Ovary (tissue), 9 donors: ENCODE data around the gene MYH6. TPM values are rescaled to one million over a fixed set of nuclear protein-coding genes. Genes with fewer than 3 reads are reported as not detected.

Experiments used
- DNase-seq, 5 donors: peaks; one replicate each; pipeline ENCODE4 v3.0.0-alpha.2; 2019 to 2020
- H3K27ac ChIP-seq, 2 donors: fragments of 200-600 bp; one replicate each; pipeline versions ENCODE4 v1.5.1 to v1.8.0; 2019 to 2022
- H3K27me3 ChIP-seq: fragments of 200-600 bp; one replicate; pipeline ENCODE4 v1.8.0; 2022
- H3K36me3 ChIP-seq: fragments of 200-600 bp; sonication (generic); one replicate; pipeline ENCODE4 v1.5.1; 2019
- H3K4me1 ChIP-seq: one replicate; pipeline ENCODE4 v1.8.1; 2013; ENCODE audit warnings: mild to moderate bottlenecking, moderate library complexity; ENCODE audit not compliant: insufficient read depth
- H3K4me3 ChIP-seq: fragments of 200-600 bp; sonication (generic); one replicate; pipeline ENCODE4 v1.5.1; 2017
- H3K9me3 ChIP-seq, 2 donors: fragments of 200-600 bp in 1 of 2; sonication (generic) in 1 of 2; one replicate each; pipeline versions ENCODE4 v1.5.1 to v1.8.1; 2013 to 2019; ENCODE audit warnings: mild to moderate bottlenecking in 1 of 2, moderate library complexity in 1 of 2
- EP300 ChIP-seq: sonication (generic); formaldehyde crosslinking; IDR thresholded peaks from one replicate; pipeline ENCODE4 v1.6.1; 2017; ENCODE audit warnings: antibody characterized with exemption
- POLR2A ChIP-seq: fragments of 450-650 bp; IDR thresholded peaks from one replicate; pipeline ENCODE4 v1.6.1; 2017; ENCODE audit warnings: antibody characterized with exemption, mild to moderate bottlenecking, moderate library complexity
- WGBS, 3 donors: extraction: QIAGEN DNeasy Blood & Tissue Kit in 1 of 3; methylation state at CpG; one replicate each; pipeline versions ENCODE4 v1.1.5 to v1.1.7; 2013 to 2017; 5-methylcytosine and 5-hydroxymethylcytosine counted together
- intact Hi-C, 4 donors: fragments of 100-400 bp; cut with DNase I; formaldehyde crosslinking; loops; one replicate each; pipeline versions ENCODE4 v1.11.0 to v1.15.1; 2022 to 2023
- polyA plus RNA-seq, 2 donors: library from polyadenylated mRNA; stranded (reverse); fragments of 200-250 nt in 1 of 2; fragments of 350-450 nt in 1 of 2; fragmentation: Illumina TruSeq in 1 of 2; extraction: RNeasy Lipid Tissue Mini Kit (QIAGEN cat#74804) in 1 of 2; gene quantifications; one replicate each; pipeline ENCODE4 v1.2.3, GENCODE V29; 2013 to 2014
- total RNA-seq, 7 donors: library from RNA; depleted of rRNA in 2 of 7; stranded (reverse); fragments of >200 nt in 2 of 7; fragmentation: NEBNext Ultra II Directional in 3 of 7; extraction: Animal tissue kit (Norgen Biotek cat#: 25700) in 3 of 7; gene quantifications; one replicate each; pipeline versions ENCODE4 v1.1.0 to v1.2.4, GENCODE V29; 2016 to 2023
- TF ChIP-seq, protein P1 (sequence below), 3 donors: fragments of 450-650 bp in 2 of 3; fragments of 200-600 bp in 1 of 3; IDR thresholded peaks; one replicate each; pipeline versions ENCODE4 v1.5.1 to v1.8.0; 2016 to 2022; ENCODE audit warnings: antibody characterized with exemption in 3 of 3, mild to moderate bottlenecking in 1 of 3
- donor health status: DM: no; HTN: no; CAD: no; lungs with moderate emphysema.
- donor health status: DM: no; HTN: no; CAD: no.
- donor health status: Bipolar disorder and iron deficiency.
- donor health status: DM: yes; HTN: yes; CAD: no.
- donor health status: DM: no; HTN: no; CAD: no.
- donor health status: DM: yes; HTN: yes; CAD: no.

The MYH6 gene
- total and polyA plus RNA-seq, 9 donors, result 0.07 to 1.1 (median 0.50) TPM; not detected in 4

DNA sequence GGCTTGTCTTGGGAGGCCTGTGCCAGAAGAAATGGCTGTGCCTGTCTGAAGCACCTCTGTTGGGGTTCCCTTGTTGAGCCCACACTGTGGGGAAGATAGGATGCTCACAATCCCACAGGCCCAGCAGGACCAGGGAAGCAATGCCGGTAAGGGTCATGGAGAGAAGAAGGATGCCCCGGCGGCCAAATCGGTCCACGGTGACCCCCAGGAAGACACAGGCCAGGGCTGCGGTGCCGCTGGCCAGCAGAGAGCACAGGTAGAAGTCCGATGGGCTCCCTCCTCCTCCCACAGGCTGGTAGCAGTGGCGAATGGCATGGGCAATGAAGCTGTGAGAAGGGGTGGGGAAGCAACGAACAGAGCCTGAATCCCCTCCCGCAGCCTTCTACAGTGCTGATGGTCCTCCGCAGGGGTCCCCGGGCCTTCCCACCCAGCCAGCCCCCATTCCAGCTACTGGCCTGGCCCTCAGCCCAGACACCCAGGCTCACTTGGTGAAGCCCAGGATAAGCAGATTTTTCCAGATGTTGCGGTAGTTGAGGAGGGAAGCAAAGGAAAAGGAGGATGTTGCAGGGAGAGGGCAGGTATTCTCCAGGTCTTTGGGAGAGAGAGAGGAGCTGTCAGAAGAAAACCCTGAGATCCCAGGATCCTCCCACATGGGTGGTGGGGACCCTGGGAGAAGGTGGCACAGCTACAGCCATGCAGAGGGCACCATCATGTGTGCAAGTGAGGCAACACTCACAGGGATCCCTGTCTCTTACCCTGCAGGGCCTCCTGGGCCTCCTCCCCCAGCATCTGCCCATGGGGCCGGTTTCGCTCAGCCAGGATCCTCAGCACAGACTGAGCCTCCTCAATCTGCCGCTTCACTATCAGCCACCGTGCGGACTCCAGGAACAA, 60.4 kb downstream of the MYH6 start:
- Histone ChIP-seq H3K4me1 (peaks cover 4% of the 10 kb centered on the region), H3K4me3 (no peak overlapping the region), H3K9me3 (no peaks in the 10 kb centered on the region), H3K36me3 (no peaks in the 10 kb centered on the region), H3K27ac (no peak overlapping the region), H3K27me3 (no peaks in the 10 kb centered on the region)
- WGBS, 3 donors, result 91 to 93% (median 92%) methylated on average over 19 of the region's 19 CpGs
- no peak for DNase-seq
- TF ChIP-seq, protein P1, sequence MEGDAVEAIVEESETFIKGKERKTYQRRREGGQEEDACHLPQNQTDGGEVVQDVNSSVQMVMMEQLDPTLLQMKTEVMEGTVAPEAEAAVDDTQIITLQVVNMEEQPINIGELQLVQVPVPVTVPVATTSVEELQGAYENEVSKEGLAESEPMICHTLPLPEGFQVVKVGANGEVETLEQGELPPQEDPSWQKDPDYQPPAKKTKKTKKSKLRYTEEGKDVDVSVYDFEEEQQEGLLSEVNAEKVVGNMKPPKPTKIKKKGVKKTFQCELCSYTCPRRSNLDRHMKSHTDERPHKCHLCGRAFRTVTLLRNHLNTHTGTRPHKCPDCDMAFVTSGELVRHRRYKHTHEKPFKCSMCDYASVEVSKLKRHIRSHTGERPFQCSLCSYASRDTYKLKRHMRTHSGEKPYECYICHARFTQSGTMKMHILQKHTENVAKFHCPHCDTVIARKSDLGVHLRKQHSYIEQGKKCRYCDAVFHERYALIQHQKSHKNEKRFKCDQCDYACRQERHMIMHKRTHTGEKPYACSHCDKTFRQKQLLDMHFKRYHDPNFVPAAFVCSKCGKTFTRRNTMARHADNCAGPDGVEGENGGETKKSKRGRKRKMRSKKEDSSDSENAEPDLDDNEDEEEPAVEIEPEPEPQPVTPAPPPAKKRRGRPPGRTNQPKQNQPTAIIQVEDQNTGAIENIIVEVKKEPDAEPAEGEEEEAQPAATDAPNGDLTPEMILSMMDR (IDR thresholded peaks at IDR 0.05), result no peak
- no peak for TF ChIP-seq POLR2A
- TF ChIP-seq EP300, result no peak
- intact Hi-C loops, result no loop called here

DNA sequence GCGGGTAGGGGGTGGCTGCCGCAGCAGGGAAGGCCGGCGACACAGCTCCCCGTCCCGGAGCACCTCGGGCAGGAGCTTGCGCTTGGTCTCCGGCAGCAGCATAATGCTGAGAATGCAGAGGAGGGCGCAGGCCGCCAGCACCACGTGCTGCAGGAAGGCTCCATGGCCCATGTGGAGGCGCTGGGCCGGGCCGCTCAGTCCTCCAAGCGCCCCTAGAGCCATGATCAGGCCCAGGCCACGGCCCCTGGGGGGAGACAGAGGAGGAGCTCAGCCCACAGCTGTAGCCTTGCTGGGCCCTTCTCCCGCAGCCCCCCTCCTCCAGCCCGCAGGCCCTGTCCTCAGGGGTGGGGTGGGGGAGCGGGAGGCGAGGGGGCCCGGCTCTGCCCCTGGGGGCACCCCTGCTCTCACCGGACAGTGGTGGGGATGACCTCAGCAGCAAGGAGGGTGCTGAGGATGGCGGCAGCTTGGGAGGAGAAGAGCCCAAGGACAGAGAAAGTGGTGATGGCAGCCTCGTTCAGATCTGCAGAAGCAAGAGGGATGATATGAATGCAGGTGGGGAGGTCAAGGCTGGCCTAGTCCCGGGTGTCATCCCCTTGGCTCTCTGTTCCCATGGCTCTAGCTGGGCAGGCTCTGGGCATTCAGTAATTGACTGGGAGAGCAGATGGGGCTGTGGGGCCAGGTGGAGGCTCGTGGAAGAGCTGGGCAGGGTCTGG, 61.2 kb downstream of the MYH6 start:
- H3K27me3 ChIP-seq, result no peaks in the 10 kb centered on the region
- intact Hi-C loops, result no loop called here
- H3K36me3 ChIP-seq, result no peaks in the 10 kb centered on the region
- no peaks in the 10 kb centered on the region for H3K9me3 ChIP-seq
- H3K27ac ChIP-seq, result no peak overlapping the region
- DNase-seq, result no peak
- peaks cover 2% of the 10 kb centered on the region for H3K4me1 ChIP-seq
- WGBS, 3 donors, result 74 to 80% (median 76%) methylated on average over 21 to 27 of the region's 27 CpGs
- no peak overlapping the region for H3K4me3 ChIP-seq
- TF ChIP-seq, protein P1 (IDR thresholded peaks at IDR 0.05), result no peak
- TF ChIP-seq EP300, result no peak

DNA sequence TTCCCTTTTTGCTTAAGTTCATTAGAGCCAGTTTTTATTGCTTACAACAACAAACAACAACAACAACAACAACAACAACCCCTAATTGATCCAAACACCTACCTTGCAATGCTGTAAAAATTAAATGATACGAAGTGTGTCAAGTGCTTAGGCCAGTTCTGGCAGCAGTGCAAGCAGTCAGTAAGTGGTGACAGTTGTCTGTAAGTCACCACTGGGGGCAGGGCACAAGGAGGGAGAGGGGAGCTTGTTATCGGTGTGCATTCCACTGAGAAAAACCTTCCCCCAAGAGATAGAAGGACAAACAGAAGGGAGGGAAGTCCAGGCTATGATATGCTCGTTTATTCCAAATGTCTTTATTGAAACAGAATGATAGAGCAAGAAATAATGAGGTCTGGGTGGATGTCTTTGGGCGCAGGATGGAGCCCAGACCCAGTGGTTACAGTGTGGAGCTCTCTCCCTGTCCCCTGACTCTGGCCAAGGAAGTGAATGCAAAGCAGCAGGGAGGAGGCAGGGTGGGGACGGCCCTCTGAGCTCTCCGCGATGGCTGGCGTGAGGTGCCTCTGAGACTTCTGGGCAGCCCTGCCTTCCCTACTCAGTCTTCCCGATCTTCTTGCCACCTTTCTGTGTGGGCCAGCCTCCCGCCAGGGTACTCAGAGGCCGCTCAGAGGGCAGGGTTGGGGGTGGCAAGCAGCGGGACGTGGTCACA, 61.9 kb downstream of the MYH6 start:
- intact Hi-C loops, result no loop called here
- H3K4me1 ChIP-seq, result no peaks in the 10 kb centered on the region

DNA sequence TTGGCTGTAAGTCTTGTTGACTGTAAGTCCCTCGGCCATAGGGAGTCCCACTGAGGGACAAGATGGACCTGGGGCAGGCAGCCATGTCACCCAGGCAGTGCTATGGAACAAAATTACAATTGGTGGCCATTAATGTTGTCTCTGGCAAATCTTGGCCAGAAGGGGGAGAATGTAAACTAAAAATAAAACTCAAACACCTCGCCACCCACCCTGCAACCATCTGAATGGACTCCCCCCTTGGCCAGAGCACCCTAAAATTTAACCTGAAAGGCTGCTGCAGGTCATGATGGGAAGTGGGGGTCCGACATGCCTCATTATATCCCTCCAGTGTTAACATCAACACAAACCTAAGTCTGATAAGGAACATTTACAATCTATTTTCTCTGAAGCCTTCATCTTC, 63.6 kb downstream of the MYH6 start:
- intact Hi-C loops, result no loop called here
- no peak for DNase-seq
- TF ChIP-seq, protein P1 (IDR thresholded peaks at IDR 0.05), result no peak
- TF ChIP-seq POLR2A (no peak), EP300 (no peak)
- Histone ChIP-seq H3K4me1 (no peaks in the 10 kb centered on the region), H3K27ac (no peak overlapping the region), H3K9me3 (no peaks in the 10 kb centered on the region), H3K27me3 (no peaks in the 10 kb centered on the region), H3K36me3 (no peaks in the 10 kb centered on the region), H3K4me3 (no peak overlapping the region)
- 53 to 57% (median 56%) methylated on average over 3 of the region's 3 CpGs for WGBS, 3 donors

More for the DNA sequence above, 61.9 kb downstream of the MYH6 start:
- 71 to 80% (median 75%) methylated on average over 11 to 13 of the region's 13 CpGs for WGBS, 3 donors
- no peak overlapping the region for H3K4me3 ChIP-seq
- DNase-seq, result no peak
- H3K27ac ChIP-seq, result no peak overlapping the region
- no peaks in the 10 kb centered on the region for H3K9me3 ChIP-seq
- no peaks in the 10 kb centered on the region for H3K27me3 ChIP-seq
- no peaks in the 10 kb centered on the region for H3K36me3 ChIP-seq
- no peak for TF ChIP-seq EP300
- TF ChIP-seq POLR2A, result no peak
- TF ChIP-seq, protein P1 (IDR thresholded peaks at IDR 0.05), result no peak
